OCI-LY3 (cell line): ENCODE measurements around the gene GRK6.
A peak's percentile ranks its signal among the peaks of the same experiment; 100 is the strongest.

Experiments used
- H2AFZ ChIP-seq: fragments of 200-600, 300-600 bp; shearing (Covaris generic); 2 replicates; pipeline ENCODE4 v1.6.0; 2014; ENCODE audit warnings: antibody characterized with exemption, low read depth, low read length
- H3K27ac ChIP-seq: fragments of 200-600, 300-600 bp; sonication (generic); 2 replicates; pipeline ENCODE4 v1.5.1; 2014; ENCODE audit warnings: mild to moderate bottlenecking, low read length, moderate library complexity, mixed read lengths
- H3K27me3 ChIP-seq: fragments of 200-600, 300-600 bp; sonication (generic); 2 replicates; pipeline ENCODE4 v1.6.1; 2014; ENCODE audit warnings: low read depth, low read length, mixed read lengths
- H3K36me3 ChIP-seq: fragments of 200-600, 300-600 bp; sonication (generic); replicated peaks from 2 replicates; pipeline ENCODE3; 2014; ENCODE audit warnings: low read depth, low read length, mixed read lengths
- H3K4me1 ChIP-seq: fragments of 300-600, 200-600 bp; sonication (generic); 2 replicates; pipeline ENCODE4 v1.6.1; 2014; ENCODE audit warnings: low read length, mixed read lengths
- H3K4me2 ChIP-seq: fragments of 200-600, 300-600 bp; sonication (generic); 2 replicates; pipeline ENCODE4 v1.6.1; 2014; ENCODE audit warnings: low read length, mixed read lengths
- H3K4me3 ChIP-seq: fragments of 300-600, 200-600 bp; sonication (generic); 2 replicates; pipeline ENCODE4 v1.5.1; 2014; ENCODE audit warnings: antibody characterized with exemption, mild to moderate bottlenecking, low read length, moderate library complexity
- H3K79me2 ChIP-seq: fragments of 300-600, 200-600 bp; shearing (Covaris generic); 2 replicates; pipeline ENCODE4 v1.6.1; 2014; ENCODE audit warnings: mild to moderate bottlenecking, low read length, mixed read lengths
- H3K9ac ChIP-seq: fragments of 300-600, 200-600 bp; shearing (Covaris generic); 2 replicates; pipeline ENCODE4 v1.6.0; 2014; ENCODE audit warnings: mild to moderate bottlenecking, low read length, moderate library complexity
- H3K9me3 ChIP-seq: fragments of 200-600, 300-600 bp; shearing (Covaris generic); 2 replicates; pipeline ENCODE4 v1.6.1; 2014; ENCODE audit warnings: low read length, mixed read lengths; ENCODE audit not compliant: insufficient read depth
- H4K20me1 ChIP-seq: fragments of 200-600, 300-600 bp; sonication (generic); 2 replicates; pipeline ENCODE4 v1.6.1; 2016; ENCODE audit warnings: low read length, mixed read lengths; ENCODE audit not compliant: insufficient read depth
- EZH2phosphoT487 ChIP-seq: fragments of 200-600 bp; shearing (Covaris generic); IDR thresholded peaks from 2 replicates; pipeline ENCODE4 v1.6.1; 2018; ENCODE audit warnings: antibody characterized with exemption, mixed run types, low read depth
- TF ChIP-seq, protein P1 (sequence below): fragments of 200-600, 300-600 bp; sonication (generic); IDR thresholded peaks from 2 replicates; pipeline ENCODE4 v1.5.1; 2014; ENCODE audit warnings: antibody characterized with exemption, low read length, low read depth

Gene GRK6

DNA sequence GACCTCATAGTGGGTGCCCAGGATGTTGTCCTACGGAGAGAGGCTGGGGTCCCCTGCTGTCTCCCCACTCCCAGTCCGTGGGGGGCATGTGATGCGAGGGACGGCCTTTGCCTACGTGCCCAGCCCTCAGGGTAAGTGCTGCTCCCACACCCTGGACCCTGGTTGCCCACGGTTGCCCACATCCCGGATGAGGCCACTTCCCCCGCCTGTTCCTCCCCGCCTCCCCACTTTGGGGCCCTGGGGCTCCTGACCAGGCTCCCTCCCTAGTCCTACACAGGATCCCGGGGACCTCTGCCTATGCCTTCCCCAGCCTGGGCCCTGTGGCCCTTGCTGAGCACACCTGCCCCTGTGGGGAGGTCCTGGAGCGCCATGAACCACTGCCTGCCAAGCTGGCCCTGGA, 40.8 kb upstream of the GRK6 start:
- Histone ChIP-seq H3K4me2 (no peak overlapping the region), H3K79me2 (no peaks in the 10 kb centered on the region), H3K9me3 (no peaks in the 10 kb centered on the region), H3K27ac (no peak overlapping the region), H3K27me3 (peaks cover 56% of the 10 kb centered on the region), H3K4me3 (no peak overlapping the region), H4K20me1 (no peaks in the 10 kb centered on the region), H3K4me1 (peaks cover 23% of the 10 kb centered on the region), H3K9ac (no peak overlapping the region), H2AFZ (no peak overlapping the region), H3K36me3 (no peaks in the 10 kb centered on the region)
- TF ChIP-seq EZH2phosphoT487 = no peak
- TF ChIP-seq, protein P1, sequence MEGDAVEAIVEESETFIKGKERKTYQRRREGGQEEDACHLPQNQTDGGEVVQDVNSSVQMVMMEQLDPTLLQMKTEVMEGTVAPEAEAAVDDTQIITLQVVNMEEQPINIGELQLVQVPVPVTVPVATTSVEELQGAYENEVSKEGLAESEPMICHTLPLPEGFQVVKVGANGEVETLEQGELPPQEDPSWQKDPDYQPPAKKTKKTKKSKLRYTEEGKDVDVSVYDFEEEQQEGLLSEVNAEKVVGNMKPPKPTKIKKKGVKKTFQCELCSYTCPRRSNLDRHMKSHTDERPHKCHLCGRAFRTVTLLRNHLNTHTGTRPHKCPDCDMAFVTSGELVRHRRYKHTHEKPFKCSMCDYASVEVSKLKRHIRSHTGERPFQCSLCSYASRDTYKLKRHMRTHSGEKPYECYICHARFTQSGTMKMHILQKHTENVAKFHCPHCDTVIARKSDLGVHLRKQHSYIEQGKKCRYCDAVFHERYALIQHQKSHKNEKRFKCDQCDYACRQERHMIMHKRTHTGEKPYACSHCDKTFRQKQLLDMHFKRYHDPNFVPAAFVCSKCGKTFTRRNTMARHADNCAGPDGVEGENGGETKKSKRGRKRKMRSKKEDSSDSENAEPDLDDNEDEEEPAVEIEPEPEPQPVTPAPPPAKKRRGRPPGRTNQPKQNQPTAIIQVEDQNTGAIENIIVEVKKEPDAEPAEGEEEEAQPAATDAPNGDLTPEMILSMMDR = no peak

DNA sequence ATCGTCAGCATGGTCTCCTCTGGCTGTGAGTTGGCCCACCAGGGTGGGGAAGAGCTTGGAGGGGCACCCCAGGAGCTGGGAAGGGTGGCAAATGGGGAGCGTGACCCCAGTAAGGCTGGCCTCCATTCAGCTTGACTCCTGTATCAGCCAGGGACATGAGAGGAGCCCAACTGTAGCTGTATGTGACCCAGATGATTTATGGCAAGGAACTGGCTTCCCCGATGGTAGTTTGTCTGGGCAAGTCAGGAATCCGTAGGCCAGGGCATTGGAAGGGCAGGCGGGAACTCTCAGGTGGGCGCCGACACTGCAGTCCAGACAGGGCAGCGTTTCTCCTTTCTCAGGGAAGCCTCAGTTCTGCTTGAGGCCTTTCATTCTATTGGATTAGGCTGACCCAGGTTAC, 39.9 kb upstream of the GRK6 start:
- Histone ChIP-seq H3K9ac (no peak overlapping the region), H3K4me3 (no peak overlapping the region), H3K9me3 (no peaks in the 10 kb centered on the region), H3K79me2 (no peaks in the 10 kb centered on the region), H4K20me1 (no peaks in the 10 kb centered on the region), H3K4me1 (peaks cover 23% of the 10 kb centered on the region), H3K4me2 (no peak overlapping the region), H3K27me3 (peaks cover 56% of the 10 kb centered on the region), H3K36me3 (no peaks in the 10 kb centered on the region), H2AFZ (no peak overlapping the region), H3K27ac (no peak overlapping the region)
- TF ChIP-seq, protein P1 = no peak
- no peak for TF ChIP-seq EZH2phosphoT487

DNA sequence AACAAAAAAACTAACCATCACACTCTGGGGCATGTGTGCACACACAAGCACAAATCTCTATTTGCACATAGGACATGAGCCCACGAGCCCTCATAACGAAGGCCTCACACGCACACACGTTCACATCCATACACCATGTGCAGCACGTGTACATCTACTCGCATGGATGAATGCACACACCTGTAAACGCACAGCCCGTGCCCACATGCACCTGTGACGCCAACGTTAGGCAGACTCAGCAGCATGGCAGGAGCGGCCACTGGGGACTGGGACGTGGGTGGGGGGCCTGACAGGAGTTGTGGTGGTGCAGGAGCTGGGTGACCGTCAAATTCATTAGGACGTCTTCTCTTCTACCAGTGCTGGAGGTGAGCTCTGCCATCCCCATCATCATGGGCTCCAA, 39.1 kb upstream of the GRK6 start:
- H4K20me1 ChIP-seq = no peaks in the 10 kb centered on the region
- no peaks in the 10 kb centered on the region for H3K36me3 ChIP-seq
- H3K9ac ChIP-seq = no peak overlapping the region
- peaks cover 56% of the 10 kb centered on the region for H3K27me3 ChIP-seq
- H3K27ac ChIP-seq = no peak overlapping the region
- H2AFZ ChIP-seq = no peak overlapping the region
- H3K4me3 ChIP-seq = no peak overlapping the region
- H3K4me2 ChIP-seq = no peak overlapping the region
- no peaks in the 10 kb centered on the region for H3K9me3 ChIP-seq
- H3K79me2 ChIP-seq = no peaks in the 10 kb centered on the region
- peaks cover 23% of the 10 kb centered on the region for H3K4me1 ChIP-seq
- TF ChIP-seq, protein P1 = no peak
- TF ChIP-seq EZH2phosphoT487 = no peak

DNA sequence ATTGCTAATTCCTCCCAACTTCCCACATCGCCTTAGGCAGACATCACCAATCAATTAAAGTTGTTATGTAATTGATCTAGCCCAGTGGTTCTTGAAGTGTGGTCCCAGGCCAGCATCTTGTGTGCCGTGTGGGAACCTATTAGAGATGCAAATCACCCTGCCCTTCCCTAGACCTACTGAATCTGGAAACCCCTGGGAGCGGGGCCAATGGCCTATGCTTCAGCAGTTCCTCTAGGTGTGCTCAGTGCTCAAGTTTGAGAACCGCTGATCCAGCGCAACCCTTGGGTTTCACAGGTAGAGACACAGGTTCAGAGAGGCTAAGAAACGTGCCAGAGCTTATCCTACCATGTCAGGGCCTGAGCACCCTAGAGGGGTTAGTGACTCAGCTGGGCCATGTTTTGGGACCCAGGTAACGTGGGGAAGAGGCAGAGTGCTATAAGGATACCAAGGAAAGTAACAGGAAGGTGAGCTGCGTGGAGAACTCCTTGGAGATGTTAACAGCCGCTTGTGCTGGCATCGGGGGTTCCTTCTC, 37.9 kb upstream of the GRK6 start:
- no peaks in the 10 kb centered on the region for H3K36me3 ChIP-seq
- no peaks in the 10 kb centered on the region for H3K9me3 ChIP-seq
- H3K4me3 ChIP-seq = no peak overlapping the region
- no peak overlapping the region for H3K27ac ChIP-seq
- no peak overlapping the region for H2AFZ ChIP-seq
- H3K79me2 ChIP-seq = no peaks in the 10 kb centered on the region
- no peaks in the 10 kb centered on the region for H4K20me1 ChIP-seq
- no peak for TF ChIP-seq EZH2phosphoT487
- TF ChIP-seq, protein P1 = no peak
- no peak overlapping the region for H3K9ac ChIP-seq
- H3K27me3 ChIP-seq = peaks cover 50% of the 10 kb centered on the region
- peak overlapping the region; percentile 58 for H3K4me2 ChIP-seq
- peaks cover 23% of the 10 kb centered on the region for H3K4me1 ChIP-seq
